H1 (cell line): ENCODE results near the gene PRIMPOL.
"Not testable (repeated sequence)": the region's sequence is repeated elsewhere in the genome, so short reads cannot be mapped to it uniquely, and the experiment has no call there.

Experiments
- BCL11A ChIP-seq, 2 experiments: IDR thresholded peaks; one replicate each; pipeline ENCODE4 v1.6.1; 2011; ENCODE audit warnings: low read depth in 2 of 2, low read length in 2 of 2, mild to moderate bottlenecking in 2 of 2
- BRCA1 ChIP-seq: IDR thresholded peaks from 2 replicates; pipeline ENCODE4 v1.6.1; 2012; ENCODE audit warnings: low read depth, low read length, improper control_type of control experiment
- EP300 ChIP-seq, 2 experiments: IDR thresholded peaks; 1 replicate in 1 of 2; 2 replicates in 1 of 2; pipeline ENCODE4 v1.6.1; 2011 to 2012; ENCODE audit warnings: low read depth in 2 of 2, low read length in 2 of 2, mild to moderate bottlenecking in 2 of 2, borderline replicate concordance in 1 of 2, inconsistent platforms in 1 of 2, moderate library complexity in 1 of 2
- EZH2 ChIP-seq: fragments of 200-600 bp; sonication (generic); IDR thresholded peaks from 2 replicates; pipeline ENCODE4 v1.7.1; 2012; ENCODE audit warnings: low read depth, mild to moderate bottlenecking, moderate library complexity, low read length, inconsistent platforms; ENCODE audit not compliant: severe bottlenecking
- FOSL1 ChIP-seq: IDR thresholded peaks from 2 replicates; pipeline ENCODE4 v1.6.1; 2011; ENCODE audit warnings: mild to moderate bottlenecking, low read depth, low read length, moderate library complexity; ENCODE audit not compliant: insufficient read depth
- KDM1A ChIP-seq: fragments of 200-600, 300-600 bp; sonication (generic); IDR thresholded peaks from 2 replicates; pipeline ENCODE4 v1.7.1; 2016; ENCODE audit warnings: mild to moderate bottlenecking, low read length, borderline replicate concordance
- NANOG ChIP-seq: IDR thresholded peaks from 2 replicates; pipeline ENCODE4 v1.6.1; 2011; ENCODE audit warnings: low read length, low read depth, mild to moderate bottlenecking, inconsistent platforms; ENCODE audit not compliant: insufficient read depth, poor library complexity, severe bottlenecking
- POLR2A ChIP-seq, 2 experiments: IDR thresholded peaks; 1 replicate in 1 of 2; 2 replicates in 1 of 2; pipeline ENCODE4 v1.6.1; 2011; ENCODE audit warnings: low read depth in 2 of 2, low read length in 2 of 2, mild to moderate bottlenecking in 2 of 2; ENCODE audit errors: control extremely low read depth in 1 of 2
- POLR2AphosphoS5 ChIP-seq: IDR thresholded peaks from 2 replicates; pipeline ENCODE4 v1.6.1; 2011; ENCODE audit warnings: low read depth, low read length
- RAD21 ChIP-seq, 2 experiments: IDR thresholded peaks in 1 of 2; conservative IDR thresholded peaks in 1 of 2; 2 replicates each; pipeline ENCODE4 v1.6.1; 2011; ENCODE audit warnings: low read depth in 2 of 2, low read length in 2 of 2, improper control_type of control experiment in 1 of 2, inconsistent platforms in 1 of 2, mild to moderate bottlenecking in 1 of 2, moderate library complexity in 1 of 2
- TAF1 ChIP-seq: IDR thresholded peaks from 2 replicates; pipeline ENCODE4 v1.6.1; 2011; ENCODE audit warnings: mild to moderate bottlenecking, low read depth, low read length
- TF ChIP-seq, protein P1 (sequence below), 3 experiments: IDR thresholded peaks; 1 replicate in 2 of 3; 2 replicates in 1 of 3; pipeline versions ENCODE4 v1.5.1 to v1.6.1; 2011; ENCODE audit warnings: low read length in 3 of 3, mild to moderate bottlenecking in 3 of 3, inconsistent platforms in 2 of 3, low read depth in 1 of 3, moderate library complexity in 1 of 3; ENCODE audit not compliant: insufficient read depth in 1 of 3; ENCODE audit errors: control extremely low read depth in 1 of 3
- TF ChIP-seq, protein P2 (sequence below): IDR thresholded peaks from 2 replicates; pipeline ENCODE4 v1.6.1; 2011; ENCODE audit warnings: low read depth, mild to moderate bottlenecking, low read length; ENCODE audit not compliant: insufficient read depth

DNA sequence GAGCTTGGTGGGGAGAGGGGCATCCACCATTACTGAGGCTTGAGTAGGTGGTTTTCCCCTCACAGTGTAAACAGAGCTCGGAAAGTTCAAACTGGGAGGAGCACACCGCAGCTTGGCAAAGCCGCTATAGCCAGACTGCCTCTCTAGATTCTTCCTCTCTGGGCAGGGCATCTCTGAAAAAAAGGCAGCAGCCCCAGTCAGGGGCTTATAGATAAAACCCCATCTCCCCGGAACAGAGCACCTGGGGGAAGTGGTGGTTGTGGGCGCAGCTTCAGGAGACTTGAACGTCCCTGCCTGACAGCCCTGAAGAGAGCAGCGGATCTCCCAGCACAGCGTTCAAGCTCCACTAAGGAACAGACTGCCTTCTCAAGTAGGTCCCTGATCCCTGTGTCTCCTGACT is 48.6 kb upstream of the PRIMPOL start:
- not testable (repeated sequence) for TF ChIP-seq FOSL1; EZH2; BCL11A (IDR thresholded peaks at IDR 0.05; ENCODE audit: low read depth in 2 of 2, low read length in 2 of 2); KDM1A; RAD21 (IDR thresholded peaks at IDR 0.05 in 1 of 2, conservative IDR thresholded peaks at IDR 0.05 in 1 of 2; ENCODE audit: low read depth in 2 of 2, low read length in 2 of 2); BRCA1; POLR2A (IDR thresholded peaks at IDR 0.05; ENCODE audit: control extremely low read depth in 1 of 2, low read depth in 2 of 2, low read length in 2 of 2); EP300 (IDR thresholded peaks at IDR 0.05; ENCODE audit: borderline replicate concordance in 1 of 2, low read depth in 2 of 2, low read length in 2 of 2); TAF1; POLR2AphosphoS5; NANOG
- TF ChIP-seq, protein P1, sequence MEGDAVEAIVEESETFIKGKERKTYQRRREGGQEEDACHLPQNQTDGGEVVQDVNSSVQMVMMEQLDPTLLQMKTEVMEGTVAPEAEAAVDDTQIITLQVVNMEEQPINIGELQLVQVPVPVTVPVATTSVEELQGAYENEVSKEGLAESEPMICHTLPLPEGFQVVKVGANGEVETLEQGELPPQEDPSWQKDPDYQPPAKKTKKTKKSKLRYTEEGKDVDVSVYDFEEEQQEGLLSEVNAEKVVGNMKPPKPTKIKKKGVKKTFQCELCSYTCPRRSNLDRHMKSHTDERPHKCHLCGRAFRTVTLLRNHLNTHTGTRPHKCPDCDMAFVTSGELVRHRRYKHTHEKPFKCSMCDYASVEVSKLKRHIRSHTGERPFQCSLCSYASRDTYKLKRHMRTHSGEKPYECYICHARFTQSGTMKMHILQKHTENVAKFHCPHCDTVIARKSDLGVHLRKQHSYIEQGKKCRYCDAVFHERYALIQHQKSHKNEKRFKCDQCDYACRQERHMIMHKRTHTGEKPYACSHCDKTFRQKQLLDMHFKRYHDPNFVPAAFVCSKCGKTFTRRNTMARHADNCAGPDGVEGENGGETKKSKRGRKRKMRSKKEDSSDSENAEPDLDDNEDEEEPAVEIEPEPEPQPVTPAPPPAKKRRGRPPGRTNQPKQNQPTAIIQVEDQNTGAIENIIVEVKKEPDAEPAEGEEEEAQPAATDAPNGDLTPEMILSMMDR (IDR thresholded peaks at IDR 0.05; ENCODE audit: control extremely low read depth in 1 of 3, insufficient read depth in 1 of 3, low read depth in 1 of 3, low read length in 3 of 3), result not testable (repeated sequence)
- TF ChIP-seq, protein P2, sequence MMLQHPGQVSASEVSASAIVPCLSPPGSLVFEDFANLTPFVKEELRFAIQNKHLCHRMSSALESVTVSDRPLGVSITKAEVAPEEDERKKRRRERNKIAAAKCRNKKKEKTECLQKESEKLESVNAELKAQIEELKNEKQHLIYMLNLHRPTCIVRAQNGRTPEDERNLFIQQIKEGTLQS, result not testable (repeated sequence)
